Kidney (tissue), 14 donors: Measurements from ENCODE around the gene ADARB2. TPM values are rescaled to one million over a fixed set of nuclear protein-coding genes. Genes with fewer than 3 reads are reported as not detected.
A peak's percentile ranks its signal among the peaks of the same experiment; 100 is the strongest.

Source experiments
- DNase-seq, 5 donors: peaks; one replicate each; pipeline ENCODE4 v3.0.0-alpha.2; 2013 to 2020
- FAIRE-seq: peaks from 2 replicates; lab custom pipeline; 2012; peaks lifted over from hg19 to GRCh38; lab: Jason Lieb, UNC
- H3K27ac ChIP-seq, 2 donors: one replicate each; pipeline ENCODE4 v1.7.0; 2013; ENCODE audit warnings: low read depth in 2 of 2, low read length in 2 of 2, inconsistent platforms in 1 of 2
- H3K27me3 ChIP-seq: one replicate; pipeline ENCODE4 v1.7.1; 2013; ENCODE audit warnings: low read length, inconsistent platforms; ENCODE audit not compliant: control insufficient read depth, insufficient read depth
- H3K36me3 ChIP-seq, 3 donors: one replicate each; pipeline versions ENCODE4 v1.7.0 to v1.7.1; 2013; ENCODE audit warnings: low read length in 3 of 3, control low read depth in 1 of 3, inconsistent platforms in 1 of 3; ENCODE audit not compliant: insufficient read depth in 3 of 3, control insufficient read depth in 2 of 3
- H3K4me1 ChIP-seq, 3 donors: one replicate each; pipeline versions ENCODE4 v1.7.0 to v1.7.1; 2013; ENCODE audit warnings: low read length in 3 of 3, inconsistent platforms in 1 of 3, low read depth in 1 of 3; ENCODE audit not compliant: control insufficient read depth in 2 of 3, insufficient read depth in 2 of 3
- H3K4me3 ChIP-seq, 3 donors: one replicate each; pipeline versions ENCODE4 v1.7.0 to v1.8.1; 2013; ENCODE audit warnings: low read length in 3 of 3, control low read depth in 1 of 3, inconsistent platforms in 1 of 3
- H3K9ac ChIP-seq, 3 donors: one replicate each; pipeline versions ENCODE4 v1.7.0 to v1.7.1; 2013; ENCODE audit warnings: low read length in 3 of 3, control low read depth in 1 of 3, inconsistent platforms in 1 of 3
- H3K9me3 ChIP-seq, 3 donors: one replicate each; pipeline versions ENCODE4 v1.7.0 to v1.7.1; 2013; ENCODE audit warnings: low read length in 3 of 3, control low read depth in 1 of 3, inconsistent platforms in 1 of 3; ENCODE audit not compliant: control insufficient read depth in 2 of 3, insufficient read depth in 1 of 3
- CTCF ChIP-seq: IDR thresholded peaks from 3 replicates; pipeline ENCODE4 v1.5.1; 2012; ENCODE audit warnings: mild to moderate bottlenecking, moderate library complexity, borderline replicate concordance; ENCODE audit not compliant: insufficient read depth; ENCODE audit errors: extremely low read depth
- intact Hi-C: fragments of 100-400 bp; cut with DNase I; formaldehyde crosslinking; loops from one replicate; pipeline ENCODE4 v1.11.1; 2022
- polyA plus RNA-seq: library from polyadenylated mRNA; stranded (reverse); fragments of 350-450 nt; fragmentation: Illumina TruSeq; extraction: RNeasy Lipid Tissue Mini Kit (QIAGEN cat#74804); gene quantifications from one replicate; pipeline ENCODE4 v1.2.3, GENCODE V29; 2014; ENCODE audit warnings: low read depth, low replicate concordance; ENCODE audit not compliant: insufficient read depth
- total RNA-seq: library from RNA; stranded (reverse); fragmentation: NEBNext Ultra II Directional; extraction: Animal tissue kit (Norgen Biotek cat#: 25700); gene quantifications from one replicate; pipeline ENCODE4 v1.2.1, GENCODE V29; 2021
- donor health status: control.
- donor health status: control.
- donor health status: control.
- donor health status: control.
- donor health status: control.
- donor health status: DM: yes; HTN: yes; CAD: no.
- donor health status: Normal renal cell carcinoma (clear cell type).

The ADARB2 gene
- total and polyA plus RNA-seq, 2 donors from 2014 or later, result 1.0 to 1.3 TPM

- no peaks in the 10 kb centered on the region for H3K4me1 ChIP-seq
- DNase-seq (peak in 1 of 5 donors; percentile 50), FAIRE-seq (no peak)
- H3K9me3 ChIP-seq, result no peaks in the 10 kb centered on the region
- no peaks in the 10 kb centered on the region for H3K27me3 ChIP-seq
- no peak overlapping the region for H3K4me3 ChIP-seq
- intact Hi-C loops, result no loop called here
- H3K36me3 ChIP-seq, result no peaks in the 10 kb centered on the region
- no peak overlapping the region for H3K27ac ChIP-seq
- no peak overlapping the region for H3K9ac ChIP-seq
- TF ChIP-seq CTCF, result no peak
These were observed 163.9 kb downstream of the ADARB2 start for GRCh38 chr10:1573334-1573969.

GRCh38 chr10:1572519-1573333 is 164.6 kb downstream of the ADARB2 start:
- H3K27ac ChIP-seq, result no peak overlapping the region
- H3K4me3 ChIP-seq, result no peak overlapping the region
- intact Hi-C loops, result no loop called here
- DNase-seq (peak in 1 of 5 donors; percentile 23), FAIRE-seq (no peak)
- no peaks in the 10 kb centered on the region for H3K27me3 ChIP-seq
- H3K36me3 ChIP-seq, result no peaks in the 10 kb centered on the region
- no peaks in the 10 kb centered on the region for H3K9me3 ChIP-seq
- H3K4me1 ChIP-seq, result no peaks in the 10 kb centered on the region
- H3K9ac ChIP-seq, result no peak overlapping the region
- TF ChIP-seq CTCF, result no peak

GRCh38 chr10:1571587-1572237 is 165.6 kb downstream of the ADARB2 start:
- TF ChIP-seq CTCF, result no peak
- H3K9ac ChIP-seq, result no peak overlapping the region
- H3K27me3 ChIP-seq, result no peaks in the 10 kb centered on the region
- no peak overlapping the region for H3K27ac ChIP-seq
- H3K4me1 ChIP-seq, result no peaks in the 10 kb centered on the region
- H3K9me3 ChIP-seq, result no peaks in the 10 kb centered on the region
- FAIRE-seq (no peak), DNase-seq (no peak)
- no peaks in the 10 kb centered on the region for H3K36me3 ChIP-seq
- H3K4me3 ChIP-seq, result no peak overlapping the region
- intact Hi-C loops, result no loop called here
